Measurements from ENCODE around the gene MFAP4. TPM values are rescaled to one million over a fixed set of nuclear protein-coding genes. Genes with fewer than 3 reads are reported as not detected.

The MFAP4 gene
- total and polyA plus RNA-seq, 9 of the 15 experiments (the other 6 are each of a cell fraction or from before 2014, with no cell fraction given): 0.07 to 0.24 TPM; not detected in 7

DNA sequence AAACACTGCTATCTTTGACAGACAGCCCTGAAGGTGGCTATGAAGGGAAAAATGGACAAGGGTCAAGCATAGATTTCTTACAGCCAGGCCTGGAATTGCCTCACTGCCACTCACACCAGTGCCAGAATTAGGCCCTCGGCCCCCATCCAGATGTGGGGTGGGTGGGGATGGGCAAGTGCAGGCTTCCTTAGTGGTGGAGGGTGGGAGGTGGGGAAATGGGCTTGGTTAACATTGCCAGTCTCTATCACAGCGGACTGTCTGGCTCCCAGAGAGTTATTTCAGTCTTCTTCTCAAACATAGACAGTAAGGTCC is 49.3 kb downstream of the MFAP4 start (continued):
- TF ChIP-seq, protein P1, sequence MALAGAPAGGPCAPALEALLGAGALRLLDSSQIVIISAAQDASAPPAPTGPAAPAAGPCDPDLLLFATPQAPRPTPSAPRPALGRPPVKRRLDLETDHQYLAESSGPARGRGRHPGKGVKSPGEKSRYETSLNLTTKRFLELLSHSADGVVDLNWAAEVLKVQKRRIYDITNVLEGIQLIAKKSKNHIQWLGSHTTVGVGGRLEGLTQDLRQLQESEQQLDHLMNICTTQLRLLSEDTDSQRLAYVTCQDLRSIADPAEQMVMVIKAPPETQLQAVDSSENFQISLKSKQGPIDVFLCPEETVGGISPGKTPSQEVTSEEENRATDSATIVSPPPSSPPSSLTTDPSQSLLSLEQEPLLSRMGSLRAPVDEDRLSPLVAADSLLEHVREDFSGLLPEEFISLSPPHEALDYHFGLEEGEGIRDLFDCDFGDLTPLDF (CRISPR knock-in tag; IDR thresholded peaks at IDR 0.05): no peak

DNA sequence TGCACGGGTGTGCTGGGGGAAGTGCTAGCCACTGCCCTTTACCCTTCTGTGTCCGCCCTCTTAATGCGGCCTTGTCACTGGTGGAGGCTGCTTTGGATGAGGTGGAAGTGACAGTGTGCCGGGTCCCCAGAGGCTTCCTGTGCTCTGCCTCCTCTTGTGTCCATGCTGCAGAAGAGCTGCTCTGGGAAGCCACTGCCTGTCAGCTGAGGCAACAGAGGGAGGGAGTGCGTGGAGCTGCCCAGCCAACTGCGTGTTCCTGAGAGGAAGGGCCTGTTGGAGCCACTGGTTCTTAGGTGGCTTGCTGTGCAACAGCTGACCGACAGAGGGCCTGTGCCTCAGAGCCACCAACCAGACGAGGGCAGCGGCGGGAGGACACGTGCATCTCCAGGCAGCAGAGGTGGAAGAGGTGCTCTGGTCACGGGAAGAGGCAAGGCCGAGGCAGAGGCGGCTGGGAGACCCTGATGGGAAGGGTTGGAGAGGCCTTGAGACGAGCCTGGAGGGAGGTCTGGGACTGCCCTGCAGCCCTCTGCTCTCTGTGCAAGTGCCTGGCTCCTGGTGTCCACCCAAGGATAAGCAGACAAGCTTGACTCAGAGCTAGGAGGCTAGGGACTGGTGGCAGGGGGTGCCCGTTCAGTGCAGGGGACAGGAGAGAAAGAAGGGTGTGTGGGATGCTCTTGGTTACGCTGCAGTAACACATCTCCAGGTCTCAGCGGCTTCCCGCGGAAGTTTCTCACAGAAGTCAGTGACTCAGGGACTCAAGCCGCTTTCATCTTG is 49.9 kb downstream of the MFAP4 start:
- peak overlapping the region in 1 of 2 experiments; percentile 50; a peak in 1 of 4 replicates for H3K9ac ChIP-seq (ENCODE audit: insufficient read depth in 1 of 2, low read depth in 2 of 2, low read length in 2 of 2)
- in situ Hi-C loops (cut with MboI): no loop called here
- POLR2A ChIA-PET: interaction anchor here (0.6 kb wide), 2 partner anchors 9 to 15 kb away, joined by 3 to 4 read pairs; no protein-coding TSS in a partner anchor
- H3K9me1 ChIP-seq (ENCODE audit: control insufficient read depth, insufficient read depth, low read length): no peaks in the 10 kb centered on the region
- H3K27me3 ChIP-seq (ENCODE audit: control insufficient read depth in 2 of 2, insufficient read depth in 2 of 2, low read length in 2 of 2): no peaks in the 10 kb centered on the region
- H3K4me1 ChIP-seq (replicated peaks in 1 of 2; ENCODE audit: control insufficient read depth in 2 of 2, insufficient read depth in 2 of 2, low read length in 2 of 2): peaks cover 0 to 10% of the 10 kb centered on the region in 2 experiments; a peak in 2 of 5 replicates
- ATAC-seq (peak; percentile 81), DNase-seq (ENCODE audit: extremely low read depth in 1 of 4, low spot score in 3 of 4) (peak in 1 of 4 experiments; percentile 26), FAIRE-seq (no peak)
- H4K20me1 ChIP-seq (replicated peaks; ENCODE audit: control insufficient read depth, insufficient read depth, low read length): no peaks in the 10 kb centered on the region; the same call in 1 of the 2 replicates
- CTCF ChIA-PET (ENCODE audit: low intra/inter-chr PET ratio): no interaction called here
- no peaks in the 10 kb centered on the region for H3K9me3 ChIP-seq (replicated peaks; ENCODE audit: control insufficient read depth, insufficient read depth, low read depth, low read length)
- WGBS (ENCODE audit: insufficient coverage, low coverage, missing lambda C conversion rate): 33% methylated on average over 16 of the region's 21 CpGs
- H3K36me3 ChIP-seq (ENCODE audit: control insufficient read depth, insufficient read depth, low read length): no peaks in the 10 kb centered on the region
- no peak overlapping the region for H3K4me3 ChIP-seq
- H3K27ac ChIP-seq (ENCODE audit: extremely low read depth, low read depth, low read length): no peak overlapping the region
- no peak overlapping the region for H3K4me2 ChIP-seq (ENCODE audit: insufficient read depth, low read length)
- no peak overlapping the region for H2AFZ ChIP-seq (ENCODE audit: low read depth, low read length)
- intact Hi-C loops (cut with micrococcal nuclease): no loop called here
- no TSS peak for BruUV-seq (replicated peaks)
- H3K79me2 ChIP-seq (ENCODE audit: control insufficient read depth, insufficient read depth, low read length): no peaks in the 10 kb centered on the region
- no peak for TF ChIP-seq RAD51 (IDR thresholded peaks at IDR 0.05; ENCODE audit: borderline replicate concordance, low read depth)
- TF ChIP-seq, protein P2, sequence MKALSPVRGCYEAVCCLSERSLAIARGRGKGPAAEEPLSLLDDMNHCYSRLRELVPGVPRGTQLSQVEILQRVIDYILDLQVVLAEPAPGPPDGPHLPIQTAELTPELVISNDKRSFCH (CRISPR knock-in tag; IDR thresholded peaks at IDR 0.05): no peak
- TF ChIP-seq, protein P2 (tag; IDR thresholded peaks at IDR 0.05): no peak
- TF ChIP-seq FIP1L1 (IDR thresholded peaks at IDR 0.05; ENCODE audit: low read depth, low read length, poor library complexity, severe bottlenecking): no peak
- TF ChIP-seq, protein P3, sequence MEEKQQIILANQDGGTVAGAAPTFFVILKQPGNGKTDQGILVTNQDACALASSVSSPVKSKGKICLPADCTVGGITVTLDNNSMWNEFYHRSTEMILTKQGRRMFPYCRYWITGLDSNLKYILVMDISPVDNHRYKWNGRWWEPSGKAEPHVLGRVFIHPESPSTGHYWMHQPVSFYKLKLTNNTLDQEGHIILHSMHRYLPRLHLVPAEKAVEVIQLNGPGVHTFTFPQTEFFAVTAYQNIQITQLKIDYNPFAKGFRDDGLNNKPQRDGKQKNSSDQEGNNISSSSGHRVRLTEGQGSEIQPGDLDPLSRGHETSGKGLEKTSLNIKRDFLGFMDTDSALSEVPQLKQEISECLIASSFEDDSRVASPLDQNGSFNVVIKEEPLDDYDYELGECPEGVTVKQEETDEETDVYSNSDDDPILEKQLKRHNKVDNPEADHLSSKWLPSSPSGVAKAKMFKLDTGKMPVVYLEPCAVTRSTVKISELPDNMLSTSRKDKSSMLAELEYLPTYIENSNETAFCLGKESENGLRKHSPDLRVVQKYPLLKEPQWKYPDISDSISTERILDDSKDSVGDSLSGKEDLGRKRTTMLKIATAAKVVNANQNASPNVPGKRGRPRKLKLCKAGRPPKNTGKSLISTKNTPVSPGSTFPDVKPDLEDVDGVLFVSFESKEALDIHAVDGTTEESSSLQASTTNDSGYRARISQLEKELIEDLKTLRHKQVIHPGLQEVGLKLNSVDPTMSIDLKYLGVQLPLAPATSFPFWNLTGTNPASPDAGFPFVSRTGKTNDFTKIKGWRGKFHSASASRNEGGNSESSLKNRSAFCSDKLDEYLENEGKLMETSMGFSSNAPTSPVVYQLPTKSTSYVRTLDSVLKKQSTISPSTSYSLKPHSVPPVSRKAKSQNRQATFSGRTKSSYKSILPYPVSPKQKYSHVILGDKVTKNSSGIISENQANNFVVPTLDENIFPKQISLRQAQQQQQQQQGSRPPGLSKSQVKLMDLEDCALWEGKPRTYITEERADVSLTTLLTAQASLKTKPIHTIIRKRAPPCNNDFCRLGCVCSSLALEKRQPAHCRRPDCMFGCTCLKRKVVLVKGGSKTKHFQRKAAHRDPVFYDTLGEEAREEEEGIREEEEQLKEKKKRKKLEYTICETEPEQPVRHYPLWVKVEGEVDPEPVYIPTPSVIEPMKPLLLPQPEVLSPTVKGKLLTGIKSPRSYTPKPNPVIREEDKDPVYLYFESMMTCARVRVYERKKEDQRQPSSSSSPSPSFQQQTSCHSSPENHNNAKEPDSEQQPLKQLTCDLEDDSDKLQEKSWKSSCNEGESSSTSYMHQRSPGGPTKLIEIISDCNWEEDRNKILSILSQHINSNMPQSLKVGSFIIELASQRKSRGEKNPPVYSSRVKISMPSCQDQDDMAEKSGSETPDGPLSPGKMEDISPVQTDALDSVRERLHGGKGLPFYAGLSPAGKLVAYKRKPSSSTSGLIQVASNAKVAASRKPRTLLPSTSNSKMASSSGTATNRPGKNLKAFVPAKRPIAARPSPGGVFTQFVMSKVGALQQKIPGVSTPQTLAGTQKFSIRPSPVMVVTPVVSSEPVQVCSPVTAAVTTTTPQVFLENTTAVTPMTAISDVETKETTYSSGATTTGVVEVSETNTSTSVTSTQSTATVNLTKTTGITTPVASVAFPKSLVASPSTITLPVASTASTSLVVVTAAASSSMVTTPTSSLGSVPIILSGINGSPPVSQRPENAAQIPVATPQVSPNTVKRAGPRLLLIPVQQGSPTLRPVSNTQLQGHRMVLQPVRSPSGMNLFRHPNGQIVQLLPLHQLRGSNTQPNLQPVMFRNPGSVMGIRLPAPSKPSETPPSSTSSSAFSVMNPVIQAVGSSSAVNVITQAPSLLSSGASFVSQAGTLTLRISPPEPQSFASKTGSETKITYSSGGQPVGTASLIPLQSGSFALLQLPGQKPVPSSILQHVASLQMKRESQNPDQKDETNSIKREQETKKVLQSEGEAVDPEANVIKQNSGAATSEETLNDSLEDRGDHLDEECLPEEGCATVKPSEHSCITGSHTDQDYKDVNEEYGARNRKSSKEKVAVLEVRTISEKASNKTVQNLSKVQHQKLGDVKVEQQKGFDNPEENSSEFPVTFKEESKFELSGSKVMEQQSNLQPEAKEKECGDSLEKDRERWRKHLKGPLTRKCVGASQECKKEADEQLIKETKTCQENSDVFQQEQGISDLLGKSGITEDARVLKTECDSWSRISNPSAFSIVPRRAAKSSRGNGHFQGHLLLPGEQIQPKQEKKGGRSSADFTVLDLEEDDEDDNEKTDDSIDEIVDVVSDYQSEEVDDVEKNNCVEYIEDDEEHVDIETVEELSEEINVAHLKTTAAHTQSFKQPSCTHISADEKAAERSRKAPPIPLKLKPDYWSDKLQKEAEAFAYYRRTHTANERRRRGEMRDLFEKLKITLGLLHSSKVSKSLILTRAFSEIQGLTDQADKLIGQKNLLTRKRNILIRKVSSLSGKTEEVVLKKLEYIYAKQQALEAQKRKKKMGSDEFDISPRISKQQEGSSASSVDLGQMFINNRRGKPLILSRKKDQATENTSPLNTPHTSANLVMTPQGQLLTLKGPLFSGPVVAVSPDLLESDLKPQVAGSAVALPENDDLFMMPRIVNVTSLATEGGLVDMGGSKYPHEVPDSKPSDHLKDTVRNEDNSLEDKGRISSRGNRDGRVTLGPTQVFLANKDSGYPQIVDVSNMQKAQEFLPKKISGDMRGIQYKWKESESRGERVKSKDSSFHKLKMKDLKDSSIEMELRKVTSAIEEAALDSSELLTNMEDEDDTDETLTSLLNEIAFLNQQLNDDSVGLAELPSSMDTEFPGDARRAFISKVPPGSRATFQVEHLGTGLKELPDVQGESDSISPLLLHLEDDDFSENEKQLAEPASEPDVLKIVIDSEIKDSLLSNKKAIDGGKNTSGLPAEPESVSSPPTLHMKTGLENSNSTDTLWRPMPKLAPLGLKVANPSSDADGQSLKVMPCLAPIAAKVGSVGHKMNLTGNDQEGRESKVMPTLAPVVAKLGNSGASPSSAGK (IDR thresholded peaks at IDR 0.05): peak; percentile 49; the same call in 1 of the 2 replicates
